GM19193 (cell line): Measurements from ENCODE around the gene FBXW2.
A peak's percentile ranks its signal among the peaks of the same experiment; 100 is the strongest.

Experiments used
- POLR2A ChIP-seq: IDR thresholded peaks from 4 replicates; pipeline ENCODE4 v1.6.1; 2011; ENCODE audit not compliant: insufficient read depth, insufficient read length; ENCODE audit errors: extremely low read depth

Gene FBXW2, protein sequence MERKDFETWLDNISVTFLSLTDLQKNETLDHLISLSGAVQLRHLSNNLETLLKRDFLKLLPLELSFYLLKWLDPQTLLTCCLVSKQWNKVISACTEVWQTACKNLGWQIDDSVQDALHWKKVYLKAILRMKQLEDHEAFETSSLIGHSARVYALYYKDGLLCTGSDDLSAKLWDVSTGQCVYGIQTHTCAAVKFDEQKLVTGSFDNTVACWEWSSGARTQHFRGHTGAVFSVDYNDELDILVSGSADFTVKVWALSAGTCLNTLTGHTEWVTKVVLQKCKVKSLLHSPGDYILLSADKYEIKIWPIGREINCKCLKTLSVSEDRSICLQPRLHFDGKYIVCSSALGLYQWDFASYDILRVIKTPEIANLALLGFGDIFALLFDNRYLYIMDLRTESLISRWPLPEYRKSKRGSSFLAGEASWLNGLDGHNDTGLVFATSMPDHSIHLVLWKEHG

DNA sequence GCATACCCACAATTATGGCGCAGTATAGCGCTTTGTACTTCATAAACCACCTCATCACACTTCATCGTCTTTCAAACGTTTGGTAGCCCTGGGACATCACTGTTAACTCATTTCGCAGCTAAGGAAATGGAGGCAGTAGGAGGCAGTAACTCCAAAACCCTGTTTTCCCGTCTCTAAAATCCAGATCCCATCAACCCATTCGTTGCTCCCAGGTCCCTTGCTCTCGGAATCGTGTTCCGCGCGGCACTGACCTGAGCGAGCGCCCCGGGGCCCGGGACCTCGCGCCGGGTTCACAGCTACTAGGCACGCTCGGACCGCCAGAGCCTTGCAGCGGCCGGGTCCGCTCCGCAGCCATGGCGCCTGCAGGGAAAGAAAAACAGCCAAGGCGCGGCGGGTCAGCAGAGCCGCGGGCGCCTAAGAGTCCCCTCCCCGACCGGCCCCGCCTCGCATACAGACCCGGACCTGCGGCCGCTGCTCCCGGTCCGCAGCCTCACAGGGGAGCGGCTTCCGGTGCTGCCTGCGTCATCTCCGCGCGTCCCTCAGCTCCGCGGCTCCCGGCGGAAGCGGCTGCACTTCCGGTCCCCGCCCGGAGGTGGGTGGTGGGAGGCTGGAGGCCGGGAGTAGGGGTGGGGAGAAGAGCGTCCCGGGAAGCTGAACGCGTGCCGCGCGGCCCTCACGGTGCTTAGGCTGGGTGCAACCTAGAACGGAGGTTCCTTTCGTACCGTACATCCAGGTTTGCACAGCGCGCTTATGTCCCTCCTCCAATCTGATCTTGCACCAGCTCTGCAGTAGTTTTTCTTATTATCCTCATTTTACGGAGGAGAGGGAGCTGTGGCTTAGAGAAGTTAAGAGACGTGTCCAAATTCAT is at the start of gene FBXW2:
TSS of gene FBXW2 (minus strand) at position 519 of the 868 bp plus-strand sequence. CDS start 5,158 bp downstream, outside the sequence.
- peak; percentile 96 for TF ChIP-seq POLR2A

DNA sequence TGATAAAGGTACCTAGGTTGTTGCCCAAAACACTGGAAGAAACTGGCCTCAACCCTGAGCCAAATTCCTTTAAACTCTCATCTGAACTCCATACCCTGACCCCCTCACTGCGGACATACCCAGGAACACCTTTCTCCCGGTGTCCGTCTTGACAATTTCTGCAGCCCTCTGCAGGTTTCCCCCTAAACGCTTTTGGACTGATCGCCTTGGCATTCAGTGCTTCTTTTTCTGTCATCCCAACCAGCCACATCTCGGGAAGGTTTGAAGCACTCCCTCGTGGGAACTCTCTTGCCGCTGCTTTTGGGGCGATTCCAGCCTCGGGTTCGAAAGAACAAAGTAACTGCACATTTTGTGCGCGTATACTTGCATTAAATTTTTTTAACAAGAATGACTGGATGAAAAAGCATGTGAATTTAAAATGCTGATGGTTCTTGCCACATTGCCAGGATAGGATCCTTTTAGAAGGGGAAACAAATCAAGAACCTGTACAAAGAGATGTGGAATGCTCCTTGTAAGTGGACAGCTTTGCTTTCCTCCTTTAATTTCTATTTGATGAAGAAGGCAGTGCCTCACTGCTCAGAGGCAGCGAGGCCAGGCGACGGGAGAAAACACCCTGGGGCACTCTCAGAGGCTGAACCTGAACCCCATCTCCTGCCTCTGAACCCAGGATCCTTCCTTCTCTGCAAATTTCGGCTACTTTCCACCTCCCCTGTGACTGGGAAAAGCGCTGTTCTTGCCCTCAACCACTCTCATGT is 48.9 kb upstream of the FBXW2 start:
- no peak for TF ChIP-seq POLR2A

DNA sequence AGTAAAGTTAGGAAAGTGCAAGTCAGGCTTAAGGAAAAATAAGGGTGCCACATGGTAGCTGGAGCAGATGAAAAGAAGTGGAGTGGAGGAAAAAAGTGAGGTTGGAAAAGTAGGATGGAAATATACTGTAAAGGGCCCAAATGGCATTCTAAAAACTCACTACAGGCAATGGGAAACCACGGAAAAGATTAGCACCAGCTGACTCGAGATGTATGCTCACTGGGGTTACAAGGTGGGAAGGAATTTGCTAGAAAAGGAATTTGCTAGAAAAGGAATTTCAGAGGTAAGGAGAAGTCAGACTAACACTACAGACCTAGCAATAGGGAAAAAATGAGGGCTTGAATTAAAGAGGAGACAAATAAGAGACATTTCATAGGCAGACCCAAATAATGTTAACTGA is 45.9 kb upstream of the FBXW2 start:
- no peak for TF ChIP-seq POLR2A

DNA sequence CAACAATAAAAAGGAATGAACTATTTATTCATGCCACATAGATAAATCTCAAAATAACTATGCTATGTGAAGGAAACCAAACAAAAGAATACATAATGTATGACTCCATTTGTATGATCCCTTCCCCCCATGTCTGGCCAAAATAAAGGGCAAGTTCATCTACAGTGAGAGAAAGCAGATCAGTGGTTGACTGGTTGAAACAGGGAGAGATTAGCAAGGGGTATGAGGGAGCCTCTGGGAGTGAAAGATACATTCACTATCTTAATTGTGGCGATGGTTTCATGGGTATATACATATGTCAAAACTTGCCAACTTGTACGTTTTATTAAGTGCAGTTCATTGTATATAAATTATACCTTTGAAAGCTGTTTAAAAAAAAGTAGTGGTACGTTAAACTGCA is 44.7 kb upstream of the FBXW2 start:
- no peak for TF ChIP-seq POLR2A

DNA sequence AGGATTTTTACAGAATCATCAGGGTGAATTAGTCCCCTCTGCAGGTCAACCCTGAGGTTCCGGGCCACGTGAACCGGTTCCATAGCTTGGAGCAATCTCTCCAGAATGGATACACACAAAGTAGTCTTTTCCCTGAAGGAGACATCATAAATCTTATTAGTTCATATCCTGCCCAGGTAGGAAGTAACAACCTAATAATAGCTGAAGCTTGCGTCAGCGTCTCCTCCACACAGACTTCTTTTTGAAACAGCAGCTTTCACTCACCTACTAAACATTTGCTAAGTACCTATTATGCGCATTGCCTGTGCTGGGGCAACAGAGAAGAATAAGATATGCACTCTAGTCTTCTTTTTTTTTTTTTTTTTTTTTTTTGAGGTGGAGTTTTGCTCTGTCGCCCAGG is 40.1 kb upstream of the FBXW2 start:
- TF ChIP-seq POLR2A: no peak

DNA sequence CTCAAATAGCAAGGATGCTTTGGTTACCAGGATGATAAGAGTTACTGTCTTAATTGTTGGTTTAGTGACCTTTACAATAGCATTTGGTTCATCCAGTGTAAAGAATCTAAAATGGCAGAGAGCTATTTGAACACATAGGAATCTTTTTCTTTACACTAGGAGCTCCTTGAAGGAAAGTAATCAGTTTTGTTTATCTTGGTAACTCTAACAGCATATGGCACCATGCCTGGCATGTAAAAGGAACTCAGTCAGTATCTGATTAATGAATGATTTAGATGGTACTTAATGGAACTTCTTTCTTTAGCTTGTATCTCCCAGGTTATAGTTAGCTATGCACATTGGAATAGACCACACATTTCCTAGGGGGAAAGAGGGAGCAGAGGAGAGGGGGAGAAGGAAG is 39.6 kb upstream of the FBXW2 start:
- TF ChIP-seq POLR2A: no peak

DNA sequence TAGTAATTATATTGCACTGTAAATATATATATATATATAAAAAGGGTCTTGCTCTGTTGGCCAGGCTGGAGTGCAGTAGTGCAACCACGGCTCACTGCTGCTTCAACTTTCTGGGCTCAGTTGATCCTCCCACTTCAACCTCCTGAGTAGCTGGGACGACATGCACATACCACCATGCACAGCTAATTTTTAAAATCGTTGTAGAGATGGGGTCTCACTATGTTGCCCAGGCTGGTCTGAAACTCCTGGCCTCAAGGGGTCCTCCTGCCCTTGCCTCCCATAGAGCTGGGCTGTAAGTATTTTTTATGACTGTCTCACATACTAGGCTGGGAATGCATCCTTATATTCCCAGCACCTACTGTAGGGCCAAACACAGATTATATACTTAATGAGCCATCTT is 37.6 kb upstream of the FBXW2 start:
- TF ChIP-seq POLR2A: no peak

DNA sequence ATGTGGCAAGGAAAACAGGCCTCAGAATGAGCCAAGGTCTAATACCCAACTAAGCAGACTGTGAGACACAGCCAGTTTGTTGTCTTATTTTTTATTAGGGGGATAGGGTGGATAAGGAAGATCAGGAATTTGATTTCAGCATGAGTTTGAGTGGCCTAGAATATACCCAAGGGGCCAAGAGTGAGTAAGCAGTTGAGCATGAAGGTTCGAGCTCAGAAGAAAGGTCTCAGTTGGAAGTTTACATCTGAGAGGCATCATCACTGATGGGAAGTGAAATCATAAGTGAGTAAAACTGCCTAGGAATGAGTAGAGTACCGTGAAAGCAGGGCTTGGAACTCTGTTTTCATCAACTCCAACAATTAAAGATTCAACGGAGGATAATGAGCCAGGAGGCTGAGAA is 36.9 kb upstream of the FBXW2 start:
- TF ChIP-seq POLR2A: no peak

DNA sequence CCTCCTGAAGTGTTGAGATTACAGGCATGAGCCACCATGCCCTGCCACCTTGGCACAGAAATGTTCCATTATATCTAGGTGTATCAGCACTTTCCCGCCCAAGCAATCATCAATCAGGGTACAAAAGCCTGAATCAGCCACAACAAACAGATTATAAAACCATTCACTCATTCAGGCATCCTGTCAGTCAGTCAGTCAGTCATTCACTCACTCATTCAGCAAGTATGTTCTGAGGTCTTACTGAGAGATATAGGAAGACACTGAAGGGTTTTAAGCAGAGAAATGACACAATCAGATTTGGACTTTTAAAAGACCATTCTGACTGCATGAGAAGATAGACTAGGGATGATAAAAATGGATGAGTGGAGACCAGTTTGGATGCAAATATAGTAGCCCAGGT is 36.4 kb upstream of the FBXW2 start:
- TF ChIP-seq POLR2A: no peak

DNA sequence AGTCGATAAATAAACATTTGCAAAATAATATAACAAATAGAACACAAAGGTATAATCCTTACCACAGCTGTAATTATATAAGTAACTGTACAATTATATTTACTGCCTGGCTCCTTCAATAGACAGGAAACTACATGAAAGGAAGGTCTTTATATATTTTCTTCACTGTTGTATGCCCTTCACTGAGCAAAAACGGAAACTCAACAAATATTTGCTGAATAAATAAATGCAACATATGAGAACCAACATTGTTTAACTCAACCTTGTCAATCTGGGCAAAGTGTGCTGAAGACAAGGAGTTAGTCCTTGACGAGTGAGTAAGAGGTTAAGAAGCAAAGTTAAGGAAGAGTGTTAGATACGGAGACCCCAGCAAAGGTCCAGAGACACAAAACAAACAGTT is 26.9 kb upstream of the FBXW2 start:
- no peak for TF ChIP-seq POLR2A

DNA sequence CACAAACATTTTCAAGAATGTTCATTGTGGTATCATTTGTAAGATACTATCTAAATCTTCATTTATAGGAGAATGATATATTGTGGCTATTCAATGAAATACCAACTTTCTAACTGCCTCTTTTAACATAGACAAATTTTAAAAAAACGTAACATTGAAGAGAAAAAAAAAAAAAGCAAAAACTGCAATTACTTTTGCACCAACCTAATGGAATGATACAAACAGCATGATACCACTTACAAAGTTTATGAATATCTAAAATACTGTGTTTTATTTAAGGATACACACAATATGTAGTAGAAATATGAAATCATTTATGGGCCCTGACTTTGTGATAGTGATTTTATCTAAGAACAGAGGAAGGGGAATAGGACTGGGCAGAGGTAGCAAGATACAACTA is 25.4 kb upstream of the FBXW2 start:
- no peak for TF ChIP-seq POLR2A

DNA sequence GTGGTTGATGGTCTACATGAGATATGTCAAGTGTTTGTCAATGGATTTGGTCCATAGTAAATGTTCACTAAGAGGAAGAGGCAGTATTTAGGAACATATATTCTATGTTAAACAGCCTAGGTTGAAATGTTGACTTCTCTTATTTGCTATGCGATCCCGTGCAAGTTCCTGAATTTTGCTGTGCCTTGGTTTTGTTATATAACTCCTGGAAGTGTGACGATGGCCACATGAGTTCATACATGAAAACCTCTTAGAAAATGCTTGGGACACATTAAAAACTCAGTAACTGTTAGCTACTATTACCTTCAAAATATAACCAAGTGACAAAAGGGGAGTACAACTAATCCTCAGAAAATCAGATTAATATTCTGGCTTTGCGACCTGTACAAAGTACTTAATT is 21.9 kb upstream of the FBXW2 start:
- no peak for TF ChIP-seq POLR2A

DNA sequence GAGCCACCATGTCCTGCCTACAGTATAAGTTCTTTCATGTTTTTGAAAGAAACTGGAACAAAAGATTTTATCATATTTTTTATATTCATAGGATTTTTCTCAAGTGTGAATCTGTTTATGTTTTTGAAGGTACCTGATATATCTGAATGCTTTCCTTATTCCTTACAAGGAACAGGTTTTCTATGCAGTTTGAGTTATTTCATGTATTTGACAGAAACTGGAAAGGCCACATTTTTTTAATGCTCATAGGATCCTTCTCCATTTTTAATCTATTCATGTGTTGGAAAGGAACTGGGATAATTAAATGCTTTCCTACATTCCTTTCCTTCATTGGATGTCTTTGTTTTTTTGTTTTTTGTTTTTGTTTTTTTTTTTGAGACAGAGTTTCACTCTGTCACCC is 15.7 kb upstream of the FBXW2 start:
- TF ChIP-seq POLR2A: no peak

DNA sequence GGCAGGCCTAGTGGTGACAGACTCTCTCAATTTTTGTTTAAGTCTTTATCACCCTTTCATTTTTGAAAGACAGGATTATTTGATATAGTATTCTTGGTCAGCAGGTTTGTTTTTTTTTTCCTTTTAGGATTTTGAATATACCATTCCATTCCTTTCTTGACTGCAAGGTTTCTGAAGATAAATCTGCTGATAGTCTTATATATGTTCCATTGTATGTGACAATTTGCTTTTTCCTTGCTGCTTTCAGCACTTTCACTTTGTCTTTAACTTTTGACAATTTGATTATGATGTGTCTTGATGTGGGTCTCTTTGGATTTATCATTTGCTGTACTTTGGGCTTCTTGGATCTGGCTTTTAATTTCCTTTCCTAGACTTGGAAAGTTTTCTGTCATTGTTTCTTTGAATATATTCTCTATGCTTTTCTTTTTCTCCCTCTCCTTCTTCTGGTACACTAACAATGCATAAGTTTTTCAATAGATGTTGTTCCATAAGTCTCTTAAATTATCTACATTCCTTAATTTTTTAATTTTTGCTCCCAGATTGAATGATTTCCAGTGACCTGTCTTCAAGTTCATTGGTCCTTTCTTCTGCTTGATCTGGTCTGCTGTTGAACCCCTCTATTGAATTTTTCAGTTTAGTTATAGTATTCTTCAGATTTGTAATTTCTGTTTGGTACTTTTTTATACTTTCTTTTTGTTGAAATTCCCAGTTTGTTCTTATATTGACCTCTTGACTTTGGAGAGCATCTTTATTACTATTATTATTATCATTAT is 14.6 kb upstream of the FBXW2 start:
- no peak for TF ChIP-seq POLR2A

DNA sequence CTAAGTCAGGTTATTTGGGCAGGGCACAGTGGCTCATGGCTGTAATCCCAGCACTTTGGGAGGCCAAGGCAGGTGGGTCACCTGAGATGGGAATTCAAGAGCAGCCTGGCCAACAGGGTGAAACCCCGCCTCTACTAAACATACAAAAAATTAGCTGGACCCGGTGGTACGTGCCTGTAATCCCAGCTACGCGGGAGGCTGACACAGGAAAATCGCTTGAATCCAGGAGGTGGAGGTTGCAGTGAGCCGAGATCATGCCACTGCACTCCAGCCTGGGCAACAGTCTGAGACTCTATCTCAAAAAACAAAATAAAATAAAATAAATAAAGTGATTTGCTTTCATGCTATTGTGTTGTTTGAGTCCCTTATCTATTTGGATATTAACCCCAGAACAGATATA is 8.2 kb upstream of the FBXW2 start:
- TF ChIP-seq POLR2A: no peak

DNA sequence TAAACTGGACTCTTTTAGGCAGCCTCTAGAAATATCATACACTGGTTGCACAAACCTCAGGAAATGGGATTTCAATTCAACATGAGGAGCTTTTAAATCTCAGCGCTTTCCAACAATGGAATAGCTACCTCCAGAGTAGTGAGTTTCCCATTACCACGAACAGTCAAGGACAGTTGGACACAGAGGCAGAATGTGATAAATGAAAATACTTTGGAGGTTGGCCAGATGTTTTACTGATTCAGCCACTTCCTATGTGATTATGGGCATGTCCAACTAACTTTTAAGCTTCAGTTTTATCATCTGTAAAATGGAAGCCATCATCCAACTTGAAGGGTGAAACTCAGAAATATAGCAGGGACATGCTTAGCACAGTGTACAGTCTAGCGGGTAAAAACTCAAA is 2.1 kb downstream of the FBXW2 start:
- no peak for TF ChIP-seq POLR2A
